GM19463 (cell line): Measurements from ENCODE around the gene DNAJC5.
"Not testable (repeated sequence)": the region's sequence is repeated elsewhere in the genome, so short reads cannot be mapped to it uniquely, and the experiment has no call there.

Experiments
- ATAC-seq: cut with Tn5 transposase; IDR thresholded peaks from one replicate; pipeline ENCODE4 v1.9.1; 2021; ENCODE audit warnings: mild to moderate bottlenecking, moderate library complexity; ENCODE audit not compliant: unreplicated experiment

DNAJC5 gene

DNA sequence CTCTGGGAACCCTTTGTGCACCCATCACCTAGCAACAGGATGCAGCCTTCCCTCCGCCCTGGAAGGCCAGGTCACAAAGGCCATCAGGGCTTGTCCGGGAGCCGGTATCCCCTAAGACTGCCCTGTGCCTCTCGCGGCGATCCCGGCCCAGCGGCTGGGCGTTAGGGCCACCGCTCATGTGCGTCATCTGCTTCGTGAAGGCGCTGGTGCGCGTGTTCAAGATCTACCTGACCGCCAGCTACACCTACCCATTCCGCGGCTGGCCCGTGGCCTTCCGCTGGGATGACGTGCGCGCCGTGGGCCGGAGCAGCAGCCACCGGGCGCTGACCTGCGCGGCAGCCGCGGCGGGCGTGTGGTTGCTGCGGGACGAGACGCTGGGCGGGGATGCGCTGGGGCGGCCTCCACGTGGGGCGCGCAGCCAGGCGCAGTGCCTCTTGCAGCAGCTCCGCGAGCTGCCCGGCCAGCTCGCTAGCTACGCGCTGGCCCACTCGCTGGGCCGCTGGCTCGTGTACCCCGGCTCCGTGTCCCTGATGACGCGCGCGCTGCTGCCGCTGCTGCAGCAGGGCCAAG is 33.5 kb upstream of the DNAJC5 start, which contains the start of gene ABHD16B:
ABHD16B (plus strand) TSS at position 134 of the 570 bp plus-strand sequence; CDS start at position 177, 43 bp downstream.
- no peak for ATAC-seq

DNA sequence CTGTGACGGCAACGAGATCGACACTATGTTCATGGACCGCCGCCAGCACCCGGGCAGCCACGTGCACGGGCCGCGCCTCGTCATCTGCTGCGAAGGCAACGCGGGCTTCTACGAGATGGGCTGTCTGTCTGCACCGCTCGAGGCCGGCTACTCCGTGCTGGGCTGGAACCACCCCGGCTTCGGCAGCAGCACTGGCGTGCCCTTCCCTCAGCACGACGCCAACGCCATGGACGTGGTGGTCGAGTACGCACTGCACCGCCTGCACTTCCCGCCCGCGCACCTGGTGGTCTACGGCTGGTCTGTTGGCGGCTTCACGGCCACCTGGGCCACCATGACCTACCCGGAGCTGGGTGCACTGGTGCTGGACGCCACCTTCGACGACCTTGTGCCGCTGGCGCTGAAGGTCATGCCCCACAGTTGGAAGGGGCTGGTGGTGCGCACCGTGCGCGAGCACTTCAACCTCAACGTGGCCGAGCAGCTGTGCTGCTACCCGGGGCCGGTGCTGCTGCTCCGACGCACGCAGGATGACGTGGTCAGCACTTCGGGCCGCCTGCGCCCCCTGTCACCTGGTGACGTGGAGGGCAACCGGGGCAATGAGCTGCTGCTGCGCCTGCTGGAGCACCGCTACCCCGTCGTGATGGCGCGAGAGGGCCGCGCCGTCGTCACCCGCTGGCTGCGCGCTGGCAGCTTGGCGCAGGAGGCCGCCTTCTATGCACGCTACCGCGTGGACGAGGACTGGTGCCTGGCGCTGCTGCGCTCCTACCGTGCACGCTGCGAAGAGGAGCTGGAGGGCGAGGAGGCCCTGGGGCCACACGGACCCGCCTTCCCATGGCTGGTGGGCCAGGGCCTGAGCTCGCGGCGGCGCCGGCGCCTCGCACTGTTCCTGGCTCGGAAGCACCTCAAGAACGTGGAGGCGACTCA is 32.7 kb upstream of the DNAJC5 start:
- ATAC-seq: no peak

DNA sequence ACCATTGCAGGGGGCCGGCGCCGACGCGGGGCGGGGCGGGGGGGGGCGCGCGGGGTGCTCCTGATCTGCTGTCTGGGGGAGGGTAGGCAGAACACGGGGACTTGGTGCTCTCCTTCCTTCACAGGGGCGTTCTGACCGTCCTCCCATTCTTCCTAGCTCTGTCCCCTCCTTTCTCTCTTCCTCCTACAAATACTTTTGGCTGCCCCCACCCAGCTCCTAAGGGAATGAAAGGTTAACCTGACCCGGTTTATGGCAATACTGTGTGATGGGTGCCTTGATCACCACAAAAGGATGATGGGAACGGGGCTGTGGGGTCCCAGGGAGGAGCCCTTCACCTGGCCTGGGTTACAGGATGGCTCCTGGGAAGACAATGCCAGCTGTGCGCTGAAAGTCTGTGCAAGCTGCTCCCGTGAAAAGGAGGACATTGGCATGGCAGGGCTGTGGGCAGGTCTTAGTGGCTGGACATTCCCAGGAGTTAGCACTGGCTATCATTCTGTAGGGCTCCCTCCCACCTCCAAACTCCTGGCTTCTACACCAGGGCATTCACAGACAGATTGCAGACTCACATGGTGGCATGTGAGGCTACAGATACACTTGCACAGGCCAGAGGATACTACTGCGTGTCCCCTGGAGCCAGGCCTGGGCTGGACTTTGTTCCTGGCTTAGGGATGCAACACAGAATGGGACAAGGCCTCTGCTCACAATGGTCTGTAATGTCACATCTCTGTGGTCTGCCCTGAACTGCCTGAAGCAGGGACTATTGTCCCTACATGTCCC is 31.7 kb upstream of the DNAJC5 start:
- ATAC-seq: no peak

DNA sequence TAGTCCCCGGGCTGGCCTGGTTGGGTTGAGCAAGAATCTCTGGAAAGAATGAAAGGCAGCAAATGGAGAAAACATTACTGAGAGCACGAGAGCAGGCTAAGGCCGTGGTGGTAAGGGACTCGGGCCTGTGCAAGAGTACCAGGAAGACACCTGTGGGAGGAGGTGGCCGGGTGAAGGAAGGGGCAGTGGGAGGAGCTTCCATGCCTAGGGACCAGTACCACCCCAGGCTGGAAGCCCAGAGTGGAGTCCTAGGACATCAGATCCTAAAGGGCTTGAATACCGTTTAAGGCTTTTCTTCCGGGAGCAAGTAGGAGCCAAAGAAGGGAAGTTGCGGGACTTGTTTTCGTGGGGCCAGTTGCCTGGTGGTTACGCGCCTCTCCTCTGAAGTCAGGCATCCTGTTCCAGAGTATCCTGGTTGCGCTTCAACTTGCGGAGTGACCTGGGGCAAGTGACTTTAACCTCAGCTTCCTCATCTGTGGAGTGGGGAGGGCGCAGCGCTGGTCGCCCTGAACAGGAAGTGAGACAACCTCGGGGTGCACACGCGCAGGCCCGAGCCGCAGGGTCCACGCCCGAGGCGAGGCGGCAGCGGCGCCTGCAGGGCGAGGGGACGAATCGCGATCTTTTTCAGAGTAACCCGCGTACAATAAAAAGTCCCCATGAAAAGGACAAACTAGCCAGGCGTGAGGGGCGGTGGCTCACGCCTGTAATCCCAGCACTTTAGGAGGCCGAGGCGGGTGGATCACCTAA is 31.0 kb upstream of the DNAJC5 start:
- peak; percentile 70 for ATAC-seq

DNA sequence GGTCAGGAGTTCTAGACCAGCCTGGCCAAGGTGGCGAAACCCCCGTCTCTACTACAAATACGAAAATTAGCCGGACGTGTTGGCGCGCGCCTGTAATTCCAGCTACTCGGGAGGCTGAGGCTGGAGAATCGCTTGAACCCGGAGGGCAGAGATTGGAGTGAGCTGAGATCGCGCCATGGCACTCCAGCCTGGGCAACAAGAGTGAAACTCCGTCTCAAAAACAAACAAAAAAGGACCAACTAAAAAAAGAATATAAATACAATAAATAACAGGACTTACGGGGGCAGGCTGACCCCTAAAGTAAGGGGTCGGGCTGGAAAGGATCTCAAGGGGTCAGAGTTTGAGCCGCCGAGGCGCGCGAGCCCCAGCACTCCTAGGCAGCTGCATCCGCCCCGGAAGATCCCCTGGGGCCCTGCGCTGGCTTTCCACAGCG is 30.4 kb upstream of the DNAJC5 start:
- no peak for ATAC-seq

DNA sequence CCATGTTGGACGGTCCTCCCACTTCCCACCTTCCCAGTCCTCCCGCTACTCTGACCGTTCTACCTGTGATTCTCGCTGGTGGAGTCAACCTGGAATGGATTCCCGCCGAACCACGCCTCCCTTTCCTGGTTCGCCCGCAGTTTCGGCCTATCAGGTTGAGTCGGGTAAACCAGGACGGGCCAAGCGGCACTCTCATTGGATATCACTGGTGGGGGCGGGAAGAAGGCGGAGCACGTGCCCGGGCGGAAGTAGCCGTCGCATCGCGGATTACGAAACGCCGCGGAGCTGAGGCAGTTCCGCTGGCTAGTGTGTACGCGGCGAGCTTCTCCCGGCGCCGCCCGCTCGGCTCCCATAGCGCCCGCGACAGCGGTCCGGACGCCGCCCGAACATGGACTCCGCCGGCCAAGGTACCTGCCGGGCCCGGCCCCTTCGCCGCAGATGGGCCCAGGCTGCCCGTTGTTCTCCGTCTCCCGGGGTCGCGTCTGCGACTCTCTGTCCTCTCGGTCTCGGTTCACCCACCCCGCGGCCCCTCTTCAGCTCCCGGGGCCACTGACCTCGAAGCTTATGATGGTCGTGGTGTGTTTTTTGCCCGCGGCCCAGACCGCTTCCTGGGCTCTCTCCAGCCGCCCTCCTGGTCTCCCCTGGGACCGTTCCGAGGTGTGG is 29.8 kb upstream of the DNAJC5 start, which contains the start of gene TPD52L2:
TPD52L2 (plus strand) TSS at position 293 of the 663 bp plus-strand sequence; CDS start at position 389, 96 bp downstream.
- ATAC-seq: peak; percentile 77

DNA sequence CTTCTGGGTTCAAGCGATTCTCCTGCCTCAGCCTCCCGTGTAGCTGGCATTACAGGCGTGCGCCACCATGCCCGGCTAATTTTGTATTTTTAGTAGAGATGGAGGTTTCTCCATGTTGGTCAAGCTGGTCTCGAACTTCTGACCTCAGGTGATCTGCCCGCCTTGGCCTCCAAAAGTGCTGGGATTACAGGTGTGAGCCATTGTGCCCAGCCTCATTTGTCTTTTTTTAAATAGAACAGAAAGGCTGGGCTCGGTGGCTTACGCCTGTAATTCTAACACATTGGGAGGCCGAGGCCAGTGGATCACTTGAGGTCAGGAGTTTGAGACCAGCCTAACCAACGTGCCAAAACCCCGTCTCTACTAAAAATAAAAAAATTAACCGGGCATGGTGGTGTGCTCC is 27.9 kb upstream of the DNAJC5 start:
- not testable (repeated sequence) for ATAC-seq

DNA sequence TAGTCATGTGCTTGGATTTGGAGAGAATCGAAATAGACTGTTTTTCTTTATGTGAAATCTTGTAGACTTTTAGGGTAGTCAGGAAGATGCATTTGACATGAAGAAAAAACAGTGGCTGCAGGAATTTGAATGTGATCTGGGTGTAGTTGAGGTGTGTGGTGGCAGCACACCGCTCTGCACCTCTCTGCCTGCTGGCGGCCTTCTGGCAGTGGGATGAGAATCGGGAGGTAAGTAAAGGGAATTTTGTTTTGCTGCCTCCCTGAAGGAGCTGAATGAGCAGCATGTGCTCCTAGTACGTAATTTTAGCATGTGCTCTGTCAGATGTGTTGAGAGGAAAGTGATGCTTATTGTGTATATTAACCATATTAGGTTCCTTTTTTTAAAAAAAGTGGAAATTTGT is 26.7 kb upstream of the DNAJC5 start:
- no peak for ATAC-seq

DNA sequence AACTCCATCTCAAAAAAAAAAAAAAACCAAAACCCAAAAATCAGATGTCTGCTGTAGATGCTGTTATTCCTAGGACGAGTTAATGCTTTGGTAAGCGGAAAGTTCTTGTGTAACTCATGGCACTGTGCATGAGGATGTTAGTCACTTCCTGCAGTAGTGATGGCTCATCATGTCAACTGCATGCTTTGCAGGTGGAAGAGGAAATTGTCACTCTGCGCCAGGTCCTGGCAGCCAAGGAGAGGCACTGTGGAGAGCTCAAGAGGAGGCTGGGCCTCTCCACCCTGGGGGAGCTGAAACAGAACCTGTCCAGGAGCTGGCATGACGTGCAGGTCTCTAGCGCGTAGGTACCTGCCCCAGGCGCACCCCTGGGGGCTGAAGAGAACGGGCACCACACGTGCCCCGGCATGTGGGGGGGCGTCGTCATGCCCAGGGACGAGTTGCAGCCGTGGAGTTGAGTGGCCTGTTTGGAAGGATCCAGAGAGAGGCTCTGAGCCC is 21.4 kb upstream of the DNAJC5 start:
- ATAC-seq: no peak

DNA sequence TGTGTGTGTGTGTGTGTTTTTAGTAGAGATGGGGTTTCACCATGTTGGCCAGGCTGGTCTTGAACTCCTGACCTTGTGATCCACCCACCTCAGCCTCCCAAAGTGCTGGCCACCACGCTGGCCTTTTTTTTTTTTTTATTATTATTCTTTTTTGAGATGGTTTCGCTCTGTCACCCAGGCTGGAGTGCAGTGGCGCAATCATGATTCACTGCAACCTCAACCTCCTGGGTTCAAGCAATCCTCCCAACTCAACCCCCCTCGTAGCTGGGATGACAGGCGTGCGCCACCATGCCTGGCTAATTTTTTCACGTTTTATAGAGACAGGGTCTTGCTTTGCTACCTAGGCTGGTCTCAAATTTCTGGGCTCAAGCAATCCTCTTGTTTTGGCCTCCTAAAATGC is 20.7 kb upstream of the DNAJC5 start:
- ATAC-seq: not testable (repeated sequence)

DNA sequence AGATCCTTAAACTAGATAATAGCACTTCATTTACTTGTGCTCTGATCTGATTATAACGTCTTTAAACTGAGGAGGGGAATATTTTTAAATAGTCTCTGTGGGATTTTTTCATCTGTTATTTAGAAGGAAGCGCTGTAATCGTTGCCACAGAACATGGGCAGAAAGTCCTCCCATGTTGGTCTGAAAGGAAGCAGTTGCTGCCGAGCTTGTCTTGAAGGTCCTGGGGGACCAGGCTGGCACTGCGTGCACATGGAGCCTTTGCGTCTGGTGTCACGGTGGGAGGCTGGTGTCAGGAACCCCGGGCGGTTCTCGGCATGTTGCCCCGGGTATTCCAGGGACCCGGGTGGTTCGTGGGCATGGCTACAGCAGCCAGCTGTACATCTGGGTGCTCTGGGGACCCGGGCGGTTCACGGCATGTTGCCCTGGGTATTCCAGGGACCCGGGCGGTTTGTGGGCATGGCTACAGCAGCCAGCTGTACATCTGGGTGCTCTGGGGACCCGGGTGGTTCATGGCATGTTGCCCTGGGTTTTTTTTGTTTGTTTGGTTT is 18.4 kb upstream of the DNAJC5 start:
- no peak for ATAC-seq

DNA sequence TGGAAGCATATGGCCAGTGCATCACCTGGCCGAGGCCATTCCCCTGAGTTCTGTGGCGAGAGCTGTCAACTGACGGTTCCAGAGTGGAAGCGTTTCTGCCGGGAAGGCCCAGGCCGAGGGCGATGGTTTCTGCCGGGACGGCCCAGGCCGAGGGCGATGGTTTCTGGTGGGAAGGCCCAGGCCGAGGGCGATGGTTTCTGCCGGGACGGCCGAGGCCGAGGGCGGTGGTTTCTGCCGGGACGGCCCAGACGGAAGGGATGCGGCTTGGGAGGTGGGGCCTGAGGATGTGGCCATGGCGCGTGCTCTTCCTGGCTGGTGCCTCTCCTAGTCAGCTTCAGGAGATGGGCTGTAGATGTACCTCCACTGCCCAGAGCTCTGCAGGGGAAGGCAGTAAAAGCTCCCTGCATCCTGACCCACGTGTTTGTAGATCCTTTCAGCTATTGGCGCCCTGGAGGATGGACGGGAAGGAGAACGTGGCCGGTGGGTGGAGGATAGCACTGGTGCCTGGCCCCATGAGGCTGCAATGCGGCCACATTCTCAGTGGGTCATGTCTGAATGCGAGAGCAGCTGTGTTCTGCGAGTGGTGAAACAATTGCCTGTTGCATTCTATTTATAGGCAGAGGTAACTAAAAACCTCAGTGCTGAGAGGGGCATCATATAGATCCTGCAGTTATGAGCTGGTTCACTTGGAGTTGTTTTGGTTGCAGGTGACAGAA is 17.0 kb upstream of the DNAJC5 start:
- ATAC-seq: no peak

DNA sequence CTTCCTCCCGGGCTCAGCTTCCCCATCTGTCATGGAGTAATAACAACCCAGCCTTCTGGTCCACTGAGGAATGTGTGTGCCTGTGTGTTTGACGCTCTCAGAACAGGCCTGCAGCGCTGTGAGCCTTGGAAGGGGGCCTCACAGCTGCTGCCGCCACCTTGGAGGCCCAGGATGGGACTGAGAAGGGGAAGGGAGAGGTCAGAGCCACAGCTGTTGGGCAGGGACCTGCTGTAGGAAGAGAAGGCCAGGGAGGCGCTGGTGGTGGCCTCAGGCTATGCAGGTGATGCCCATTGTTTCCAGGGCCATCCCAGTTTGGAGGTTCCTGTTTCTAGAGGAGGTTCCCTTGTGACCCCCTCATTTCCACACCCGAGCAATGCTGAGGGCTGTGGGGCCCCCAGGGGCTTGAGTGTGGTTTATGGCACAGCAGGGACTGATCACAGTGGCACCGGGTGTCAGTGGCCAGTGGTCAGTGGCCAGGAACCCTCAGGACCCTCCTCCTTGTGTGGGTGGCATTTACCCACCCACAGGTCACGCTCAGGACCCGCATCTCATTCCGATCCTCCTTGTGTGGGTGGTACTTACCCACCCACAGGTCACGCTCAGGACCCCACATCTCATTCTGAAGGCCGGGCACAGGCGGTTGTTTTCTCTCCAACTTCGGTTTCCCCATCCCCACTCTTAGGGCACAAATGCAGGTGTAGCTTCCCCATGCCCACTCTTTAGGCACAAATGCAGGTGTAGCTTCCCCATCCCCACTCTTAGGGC is 15.8 kb upstream of the DNAJC5 start:
- no peak for ATAC-seq

DNA sequence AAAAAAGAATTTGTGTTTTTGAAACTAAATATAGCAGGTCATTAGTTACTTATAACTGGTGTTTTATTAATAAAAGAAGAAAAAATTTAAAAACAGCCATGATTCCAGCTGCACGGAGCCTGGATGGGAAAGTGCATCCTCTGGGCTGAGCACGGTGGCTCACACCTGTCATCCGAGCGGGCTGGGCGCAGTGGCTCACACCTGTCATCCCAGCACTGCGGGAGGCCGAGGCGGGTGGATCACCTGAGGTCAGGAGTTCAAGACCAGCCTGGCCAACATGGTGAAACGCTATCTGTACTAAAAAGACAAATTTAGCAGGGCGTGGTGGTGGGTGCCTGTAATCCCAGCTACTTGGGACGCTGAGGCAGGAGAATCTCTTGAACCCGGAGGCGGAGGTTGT is 14.0 kb upstream of the DNAJC5 start:
- ATAC-seq: not testable (repeated sequence)

DNA sequence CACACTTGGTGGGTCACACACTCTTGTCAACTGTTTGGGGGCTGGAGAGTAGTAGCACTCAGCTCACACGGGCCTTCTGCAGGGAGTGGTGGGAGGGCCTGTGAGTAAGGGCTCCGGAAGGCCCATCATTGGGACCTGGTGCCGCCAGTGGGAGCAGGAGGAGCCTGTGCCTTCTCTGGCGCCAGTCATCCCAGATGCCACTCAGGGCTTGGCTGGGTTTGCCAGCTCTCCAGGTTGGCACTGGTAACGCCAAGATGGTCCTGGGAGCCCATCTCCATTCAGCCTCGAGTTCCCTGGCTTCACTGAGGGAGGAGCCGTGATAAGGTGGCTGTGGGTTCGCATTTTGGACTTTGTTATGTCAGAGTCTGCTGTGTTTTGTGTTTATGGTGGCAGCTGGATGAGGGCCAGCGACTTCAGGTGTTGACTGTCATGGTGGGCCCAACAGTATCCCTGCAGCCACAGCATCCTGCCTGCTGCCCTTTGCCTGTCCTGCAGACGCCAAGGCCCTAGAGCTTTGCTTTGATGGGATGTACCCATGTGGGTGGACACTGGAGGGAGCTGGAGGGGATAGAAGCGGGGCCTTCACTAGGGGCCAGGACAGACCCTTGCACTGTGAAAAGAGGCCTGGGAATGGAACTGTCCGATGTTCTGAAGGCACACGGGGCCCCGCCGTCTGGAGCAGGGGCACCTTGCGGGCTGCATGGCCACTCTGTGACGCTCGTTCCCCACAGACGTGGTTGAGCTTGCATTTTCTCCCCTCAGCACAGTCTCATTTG is 13.3 kb upstream of the DNAJC5 start:
- ATAC-seq: no peak

DNA sequence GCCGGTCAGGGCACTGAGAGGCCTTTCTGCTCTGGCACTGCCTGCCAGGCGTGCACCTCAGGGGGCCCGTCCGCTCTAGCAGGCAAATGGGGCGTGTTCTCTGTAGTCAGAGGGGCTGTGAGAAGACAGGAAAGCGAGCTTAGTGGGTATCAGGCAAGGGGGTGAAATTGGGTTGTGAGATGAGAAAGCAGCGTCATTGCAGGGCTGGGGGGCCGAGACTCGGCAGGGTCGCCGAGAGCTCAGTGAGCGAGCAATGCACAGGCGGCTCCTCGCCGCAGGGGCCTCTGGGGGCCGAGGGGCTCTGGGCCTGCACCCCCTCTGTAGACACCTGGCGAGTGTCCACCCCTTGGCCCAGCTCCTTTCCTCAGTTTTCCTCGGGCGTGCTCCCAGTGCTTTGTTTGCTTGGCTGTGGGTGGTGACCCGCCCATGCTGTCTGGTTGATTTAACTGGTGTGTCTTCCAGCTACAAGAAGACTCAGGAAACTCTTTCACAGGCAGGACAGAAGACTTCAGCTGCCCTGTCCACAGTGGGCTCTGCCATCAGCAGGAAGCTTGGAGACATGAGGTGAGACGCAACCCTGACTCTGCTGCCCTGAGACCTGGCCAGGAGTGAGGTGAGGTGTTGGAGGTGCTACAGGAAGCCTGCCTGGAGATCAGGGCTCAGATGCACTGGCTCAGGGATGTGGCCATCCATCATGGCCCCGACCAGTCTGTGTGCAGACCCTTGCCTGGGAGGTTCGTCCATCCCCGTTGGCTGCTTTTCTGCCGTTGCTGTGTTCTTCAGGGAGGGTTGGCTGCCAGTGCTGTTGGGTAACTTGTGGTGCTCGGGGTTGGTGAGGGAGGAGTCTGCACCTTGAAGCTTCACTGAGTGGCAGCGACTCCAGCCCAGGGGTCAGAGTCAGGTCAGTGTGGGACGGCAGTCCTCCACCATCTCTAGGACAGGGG is 12.4 kb upstream of the DNAJC5 start:
- ATAC-seq: no peak
